A172 (cell line): Measurements from ENCODE around the gene SAA4. TPM values are rescaled to one million over a fixed set of nuclear protein-coding genes. Genes with fewer than 3 reads are reported as not detected.
"Not testable (repeated sequence)": the region's sequence is repeated elsewhere in the genome, so short reads cannot be mapped to it uniquely, and the experiment has no call there.

Source experiments
- DNase-seq: peaks from one replicate; pipeline ENCODE4 v3.0.0-alpha.2; 2015; ENCODE audit warnings: low spot score
- total RNA-seq: library from RNA; depleted of rRNA; stranded (reverse); fragments of >200 nt; shearing (Covaris generic); gene quantifications from 2 replicates; pipeline ENCODE4 v1.2.3, GENCODE V29; 2014; rRNA removed

Gene SAA4
- 0.43 TPM in 1 of 2 replicates, not detected in the other for total RNA-seq

DNA sequence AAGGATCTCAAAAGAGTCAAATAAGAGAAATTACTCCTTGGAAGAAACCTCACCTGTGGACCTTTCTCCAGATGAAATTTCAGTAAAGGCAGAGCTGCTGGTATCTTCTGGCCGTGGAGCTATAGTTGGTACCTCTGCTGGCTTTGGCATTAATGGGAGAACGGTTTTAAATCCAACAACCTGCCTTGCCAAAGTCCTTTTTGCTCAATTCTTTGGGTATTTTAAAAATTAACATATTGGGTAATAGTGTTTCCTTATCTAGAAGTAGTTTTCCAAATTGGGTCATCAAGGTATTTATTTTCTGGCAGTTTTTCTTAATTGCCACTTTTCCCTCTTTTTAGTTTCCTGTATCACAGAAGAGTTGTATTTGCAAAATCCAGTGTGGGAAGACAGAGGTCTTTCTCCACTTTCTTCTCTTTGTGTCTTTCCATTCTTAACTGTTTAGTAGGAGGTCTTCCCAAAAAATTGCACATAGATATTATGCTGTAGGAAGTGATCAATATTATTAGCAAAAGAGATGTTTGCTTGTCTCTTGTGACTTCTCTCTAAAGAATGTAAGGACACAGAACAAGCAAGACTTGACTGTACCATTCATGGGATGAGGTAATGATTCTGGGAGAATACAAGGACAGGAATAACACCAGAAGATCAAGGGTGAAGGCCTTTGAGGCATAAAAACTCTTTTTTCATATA is at the start of gene SAA4:
Gene SAA4, minus strand, starts transcription at position 139 of the 693 bp plus-strand sequence. CDS start 876 bp downstream, outside the sequence.
- DNase-seq: no peak

DNA sequence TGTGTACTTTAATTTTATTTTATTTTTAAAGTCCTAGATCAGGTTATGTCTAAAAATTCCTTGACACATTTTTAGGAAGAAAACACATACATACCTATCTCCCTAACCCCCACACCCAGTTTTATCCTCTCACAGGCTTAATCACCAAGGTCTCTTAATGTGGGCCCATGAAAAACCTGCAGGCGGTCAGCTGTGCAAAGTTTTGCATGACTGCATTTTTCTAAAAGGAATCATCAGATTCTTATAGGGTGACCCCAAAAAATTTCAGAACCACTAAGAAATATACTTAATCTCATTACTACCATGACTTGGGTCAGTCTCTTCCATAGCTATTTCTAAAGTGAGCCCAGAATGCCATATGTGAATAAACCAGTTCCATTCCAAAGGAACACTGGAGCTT is 49.2 kb upstream of the SAA4 start:
- no peak for DNase-seq

DNA sequence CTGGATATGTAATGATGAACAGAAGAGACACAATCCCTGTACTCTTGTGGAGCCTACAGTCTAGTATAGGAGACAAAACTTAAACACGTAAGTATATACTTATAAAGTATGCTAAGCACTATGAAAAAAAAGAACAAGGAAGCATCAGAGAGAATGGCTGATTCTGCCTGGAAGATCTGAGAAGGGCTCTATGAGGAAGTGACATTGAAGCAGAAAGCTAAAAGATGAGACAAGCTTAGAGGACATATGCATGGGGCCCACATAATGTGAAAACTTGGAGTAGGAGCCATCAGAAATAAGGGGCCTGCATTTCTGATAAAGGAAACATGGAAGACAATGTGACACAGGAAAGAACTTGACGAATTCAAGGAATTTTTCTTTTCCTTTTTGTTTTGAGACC is 46.0 kb upstream of the SAA4 start:
- DNase-seq: no peak

DNA sequence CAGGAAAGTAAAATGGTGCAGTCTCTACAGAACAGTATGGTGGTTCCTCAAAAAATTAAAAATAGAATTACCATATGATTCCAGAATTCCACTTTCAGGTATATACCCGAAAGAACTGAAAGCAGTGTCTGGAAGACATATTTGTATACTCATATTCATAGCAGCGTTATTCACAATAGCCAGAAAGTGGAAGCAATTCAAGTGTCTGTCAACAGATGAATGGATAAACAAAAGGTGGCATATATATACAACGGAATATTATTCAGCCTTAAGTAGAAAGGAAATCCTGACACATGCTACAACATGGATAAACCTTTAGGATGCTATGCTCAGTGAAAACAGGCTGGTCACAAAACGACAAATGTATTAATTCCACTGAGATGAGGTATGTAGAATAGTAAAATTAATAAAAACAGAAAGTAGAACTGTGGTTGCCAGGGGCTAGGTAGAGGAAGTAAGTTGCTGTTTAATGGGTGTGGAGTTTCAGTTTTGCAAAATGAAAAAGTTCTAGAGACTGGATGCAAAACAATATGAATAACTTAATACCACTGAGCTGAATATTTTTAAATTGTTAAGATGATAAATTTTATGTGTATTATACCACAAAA is 43.9 kb upstream of the SAA4 start:
- DNase-seq: no peak

GRCh38 chr11:18277565-18278271 is 41.1 kb upstream of the SAA4 start:
- DNase-seq: no peak

GRCh38 chr11:18271206-18271605 is 34.6 kb upstream of the SAA4 start:
- no peak for DNase-seq

- no peak for DNase-seq
Measured at GRCh38 chr11:18270102-18270501, 33.5 kb upstream of the SAA4 start.

DNA sequence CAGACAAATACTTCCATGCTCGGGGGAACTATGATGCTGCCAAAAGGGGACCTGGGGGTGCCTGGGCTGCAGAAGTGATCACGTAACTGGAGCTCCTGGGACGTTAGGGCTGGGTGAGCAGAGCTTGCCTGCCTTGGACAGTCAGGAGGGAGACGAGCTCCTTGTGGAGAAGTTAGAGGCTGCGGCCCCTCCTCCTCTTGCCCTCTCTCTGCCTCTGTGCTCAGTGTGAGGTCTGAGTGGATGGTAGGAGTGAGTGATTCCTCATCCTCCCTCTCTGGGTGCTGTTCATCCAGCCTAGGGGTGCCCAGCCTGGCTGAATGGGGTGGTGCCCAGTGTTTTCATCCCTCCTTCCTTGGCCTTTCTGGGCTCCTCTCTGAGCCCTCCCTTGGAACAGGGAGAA is 32.6 kb upstream of the SAA4 start:
- DNase-seq: not testable (repeated sequence)

GRCh38 chr11:18267335-18268133 is 30.9 kb upstream of the SAA4 start:
- not testable (repeated sequence) for DNase-seq

- DNase-seq: peak; percentile 60
Measured at GRCh38 chr11:18265949-18266348, 29.3 kb upstream of the SAA4 start, which contains the start of gene SAA1. SAA1 (plus strand) TSS chr11:18266264; CDS start chr11:18266888, 624 bp downstream.

DNA sequence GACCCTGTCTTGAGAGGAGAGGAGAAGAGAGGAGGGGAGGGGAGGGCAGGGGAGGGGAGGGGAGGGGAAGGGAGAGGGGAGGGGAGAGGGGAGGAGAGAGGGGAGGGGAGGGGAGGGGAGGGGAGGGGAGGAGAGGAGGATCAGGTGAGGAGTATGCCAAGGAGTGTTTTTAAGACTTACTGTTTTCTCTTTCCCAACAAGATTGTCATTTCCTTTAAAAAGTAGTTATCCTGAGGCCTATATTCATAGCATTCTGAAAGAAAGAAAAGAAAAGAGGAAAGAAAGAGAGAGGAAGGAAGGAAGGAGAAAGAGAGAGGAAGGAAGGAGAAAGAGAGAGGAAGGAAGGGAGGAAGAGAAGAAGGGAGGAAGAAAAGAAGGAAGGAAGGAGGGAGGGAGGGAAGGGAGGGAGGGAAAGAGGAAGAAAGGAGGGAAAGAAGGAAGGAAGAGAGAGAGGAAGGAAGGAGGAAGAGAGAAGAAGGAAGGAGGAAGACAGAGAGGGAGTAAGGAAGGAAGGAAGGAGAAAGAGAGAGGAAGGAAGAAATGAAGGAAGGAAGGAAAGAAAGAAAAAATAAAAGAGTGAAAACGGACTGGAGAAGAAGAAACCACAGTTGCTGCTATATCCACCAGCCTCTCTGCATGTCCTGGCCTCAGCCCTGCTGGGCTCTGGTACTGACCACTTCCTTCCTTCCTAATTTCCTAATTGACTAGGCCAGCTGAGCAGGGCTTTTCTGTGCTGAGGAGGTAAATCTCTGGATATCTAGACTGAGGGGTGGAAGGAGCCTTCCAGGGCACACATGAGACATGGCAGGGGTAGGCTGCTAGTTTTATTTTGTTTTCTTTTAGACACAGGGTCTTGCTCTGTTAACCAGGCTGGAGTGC is 28.3 kb upstream of the SAA4 start:
- no peak for DNase-seq

DNA sequence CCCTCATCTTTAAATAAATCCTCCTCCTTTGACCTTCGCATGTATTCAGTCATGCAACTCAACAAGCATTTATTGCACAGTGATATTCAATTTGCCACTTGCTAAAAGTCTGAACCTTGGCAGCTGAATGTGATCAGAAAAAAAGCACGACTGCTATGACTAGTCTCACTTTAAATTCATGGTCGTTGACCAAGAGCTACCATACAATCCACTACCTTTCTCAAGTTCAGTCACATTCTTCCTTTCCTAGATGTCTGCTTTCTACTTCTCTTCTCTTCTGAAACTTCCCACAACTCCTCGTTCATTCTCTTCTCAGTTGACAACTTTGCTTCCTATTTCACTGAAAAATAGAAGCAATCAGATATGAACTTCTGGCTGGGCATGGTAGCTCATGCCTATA is 27.4 kb upstream of the SAA4 start:
- no peak for DNase-seq

DNA sequence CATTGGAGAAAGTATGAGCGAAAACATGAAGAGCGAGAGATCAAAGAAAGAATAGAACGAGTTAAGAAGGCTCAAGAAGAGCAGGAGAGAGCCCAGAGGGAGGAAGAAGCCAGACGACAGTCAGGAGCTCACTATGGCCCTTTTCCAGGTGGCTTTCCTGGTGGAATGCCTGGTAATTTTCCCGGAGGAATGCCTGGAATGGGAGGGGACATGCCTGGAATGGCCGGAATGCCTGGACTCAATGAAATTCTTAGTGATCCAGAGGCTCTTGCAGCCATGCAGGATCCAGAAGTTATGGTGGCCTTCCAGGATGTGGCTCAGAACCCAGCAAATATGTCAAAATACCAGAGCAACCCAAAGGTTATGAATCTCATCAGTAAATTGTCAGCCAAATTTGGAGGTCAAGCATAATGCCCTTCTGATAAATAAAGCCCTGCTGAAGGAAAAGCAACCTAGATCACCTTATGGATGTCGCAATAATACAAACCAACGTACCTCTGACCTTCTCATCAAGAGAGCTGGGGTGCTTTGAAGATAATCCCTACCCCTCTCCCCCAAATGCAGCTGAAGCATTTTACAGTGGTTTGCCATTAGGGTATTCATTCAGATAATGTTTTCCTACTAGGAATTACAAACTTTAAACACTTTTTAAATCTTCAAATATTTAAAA is 26.2 kb upstream of the SAA4 start:
- peak; percentile 71 for DNase-seq

GRCh38 chr11:18261721-18262120 is 25.1 kb upstream of the SAA4 start:
- no peak for DNase-seq

DNA sequence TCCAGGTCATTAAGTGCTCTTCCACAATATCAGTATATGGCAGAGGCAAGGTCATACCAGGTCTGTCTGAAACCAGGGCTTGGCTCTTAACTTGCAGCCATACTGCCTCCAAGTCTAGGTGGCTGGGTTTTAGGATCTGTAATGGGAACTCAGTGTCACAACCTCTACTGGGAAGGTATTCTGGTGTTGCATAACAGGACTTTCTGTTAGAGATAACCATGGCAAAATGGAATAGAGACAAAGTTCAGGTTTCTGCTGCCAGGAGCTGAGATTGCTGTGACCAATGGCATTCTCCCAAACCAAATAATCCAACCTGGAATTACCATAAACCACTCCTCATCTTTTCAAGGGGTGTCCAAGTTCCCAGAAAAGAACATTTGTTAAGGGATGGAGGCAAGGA is 22.7 kb upstream of the SAA4 start:
- no peak for DNase-seq

- DNase-seq: no peak
Measured at GRCh38 chr11:18254781-18255361, 18.3 kb upstream of the SAA4 start.

GRCh38 chr11:18253778-18254338 is 17.3 kb upstream of the SAA4 start:
- no peak for DNase-seq

DNA sequence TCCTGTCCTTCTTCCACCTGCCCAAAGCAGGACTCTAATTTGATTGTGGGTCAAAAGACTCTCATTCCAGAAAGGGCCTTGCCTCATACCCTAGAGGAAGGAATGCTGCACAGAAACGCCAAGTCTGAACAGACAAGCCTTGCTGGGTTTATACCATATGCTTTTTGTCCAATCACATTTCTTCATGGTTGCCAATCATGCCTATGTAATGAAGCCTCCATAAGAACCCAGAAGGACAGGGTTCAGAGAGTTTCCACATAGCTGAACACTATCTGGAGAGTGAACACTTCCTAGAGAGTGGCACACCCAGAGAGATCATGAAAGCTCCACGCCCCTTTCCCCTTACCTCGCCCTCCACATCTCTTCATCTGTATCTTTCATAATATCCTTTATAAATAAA is 16.6 kb upstream of the SAA4 start:
- DNase-seq: no peak

DNA sequence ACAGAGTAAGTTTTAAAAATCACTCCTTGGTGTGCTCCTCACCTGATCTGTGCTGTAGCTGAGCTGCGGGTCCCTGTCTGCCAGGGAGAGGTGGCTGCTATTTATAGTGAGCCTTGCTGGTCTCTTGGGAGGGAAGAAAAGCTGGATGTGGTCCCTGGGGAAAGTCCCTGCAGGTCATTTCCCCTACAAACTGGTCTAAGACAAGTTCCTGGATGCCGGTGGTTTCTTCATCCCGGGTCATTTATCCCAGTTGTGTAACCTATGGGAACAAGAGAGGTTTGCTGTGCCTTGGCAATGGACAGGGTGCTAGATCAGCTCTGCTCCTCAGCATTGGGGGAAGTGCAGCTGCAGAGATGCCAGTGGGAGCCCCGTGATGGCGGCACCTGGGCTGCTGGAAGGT is 12.0 kb upstream of the SAA4 start, which contains the start of gene SAA2:
Gene SAA2, minus strand, starts transcription at position 108 of the 400 bp plus-strand sequence. CDS start 657 bp downstream, outside the sequence.
- peak; percentile 66 for DNase-seq

- not testable (repeated sequence) for DNase-seq
Measured at GRCh38 chr11:18247191-18247581, 10.6 kb upstream of the SAA4 start.
